ENCODE measurements around the gene PRLHR. TPM values are rescaled to one million over a fixed set of nuclear protein-coding genes. Genes with fewer than 3 reads are reported as not detected.

The PRLHR gene
- total RNA-seq, 3 donors from 2014 or later (not counting 1 experiment from before 2014, with no cell fraction given) = not detected

GRCh38 chr10:118583611-118584010, 11.8 kb downstream of the PRLHR start:
- no peaks in the 10 kb centered on the region for H3K27me3 ChIP-seq (ENCODE audit: control insufficient read depth, insufficient read depth, low read length)
- Mint-ChIP-seq H3K9me3 (no peaks in the 10 kb centered on the region), H3K27me3 (ENCODE audit: low read depth in 2 of 2) (peaks cover 17 to 24% of the 10 kb centered on the region in 2 donors), H3K4me3 (no peak overlapping the region), H3K4me1 (no peaks in the 10 kb centered on the region), H3K27ac (no peak overlapping the region), H3K36me3 (no peaks in the 10 kb centered on the region)
- no peaks in the 10 kb centered on the region for H3K9me3 ChIP-seq (ENCODE audit: control insufficient read depth, insufficient read depth, low read length)
- no peak overlapping the region for H3K4me3 ChIP-seq (ENCODE audit: low read length)
- no peaks in the 10 kb centered on the region for H3K36me3 ChIP-seq (ENCODE audit: control insufficient read depth, insufficient read depth, low read length)
- ATAC-seq = no peak
- H3K27ac ChIP-seq (ENCODE audit: low read length) = no peak overlapping the region
- intact Hi-C loops (cut with micrococcal nuclease) = no loop called here
- H3K4me1 ChIP-seq (ENCODE audit: control insufficient read depth, insufficient read depth, low read length) = no peaks in the 10 kb centered on the region
- DNase-seq = no peak
- TF ChIP-seq CTCF (IDR thresholded peaks at IDR 0.05) = no peak
- WGBS (ENCODE audit: insufficient coverage) = 96% methylated on average over 5 of the region's 5 CpGs

GRCh38 chr10:118582511-118582910, 12.9 kb downstream of the PRLHR start:
- no peak for TF ChIP-seq CTCF (IDR thresholded peaks at IDR 0.05)
- DNase-seq = no peak
- no peaks in the 10 kb centered on the region for H3K36me3 Mint-ChIP-seq
- intact Hi-C loops (cut with micrococcal nuclease) = no loop called here
- no peaks in the 10 kb centered on the region for H3K4me1 Mint-ChIP-seq
- no peak overlapping the region for H3K4me3 Mint-ChIP-seq
- H3K27ac Mint-ChIP-seq = no peak overlapping the region
- Histone ChIP-seq H3K27me3 (ENCODE audit: control insufficient read depth, insufficient read depth, low read length) (no peaks in the 10 kb centered on the region), H3K4me1 (ENCODE audit: control insufficient read depth, insufficient read depth, low read length) (no peaks in the 10 kb centered on the region), H3K4me3 (ENCODE audit: low read length) (no peak overlapping the region), H3K36me3 (ENCODE audit: control insufficient read depth, insufficient read depth, low read length) (no peaks in the 10 kb centered on the region), H3K9me3 (ENCODE audit: control insufficient read depth, insufficient read depth, low read length) (no peaks in the 10 kb centered on the region), H3K27ac (ENCODE audit: low read length) (no peak overlapping the region)
- peaks cover 17 to 21% of the 10 kb centered on the region in 2 donors for H3K27me3 Mint-ChIP-seq (ENCODE audit: low read depth in 2 of 2)
- no peaks in the 10 kb centered on the region for H3K9me3 Mint-ChIP-seq
- no peak for ATAC-seq
- 81% methylated on average over 3 of the region's 3 CpGs for WGBS (ENCODE audit: insufficient coverage)

- DNase-seq (no peak), ATAC-seq (no peak)
- Mint-ChIP-seq H3K4me1 (no peaks in the 10 kb centered on the region), H3K27ac (no peak overlapping the region), H3K36me3 (no peaks in the 10 kb centered on the region), H3K4me3 (no peak overlapping the region), H3K27me3 (ENCODE audit: low read depth in 2 of 2) (peaks cover 19 to 24% of the 10 kb centered on the region in 2 donors), H3K9me3 (no peaks in the 10 kb centered on the region)
- Histone ChIP-seq H3K4me3 (ENCODE audit: low read length) (no peak overlapping the region), H3K27me3 (ENCODE audit: control insufficient read depth, insufficient read depth, low read length) (no peaks in the 10 kb centered on the region), H3K9me3 (ENCODE audit: control insufficient read depth, insufficient read depth, low read length) (no peaks in the 10 kb centered on the region), H3K36me3 (ENCODE audit: control insufficient read depth, insufficient read depth, low read length) (no peaks in the 10 kb centered on the region), H3K27ac (ENCODE audit: low read length) (no peak overlapping the region), H3K4me1 (ENCODE audit: control insufficient read depth, insufficient read depth, low read length) (no peaks in the 10 kb centered on the region)
- no peak for TF ChIP-seq CTCF (IDR thresholded peaks at IDR 0.05)
- intact Hi-C loops (cut with micrococcal nuclease) = no loop called here
- 79% methylated on average over 3 of the region's 4 CpGs for WGBS (ENCODE audit: insufficient coverage)
These were observed 14.1 kb downstream of the PRLHR start for GRCh38 chr10:118581340-118581739.

GRCh38 chr10:118580702-118581101, 14.7 kb downstream of the PRLHR start:
- Histone ChIP-seq H3K27ac (ENCODE audit: low read length) (no peak overlapping the region), H3K9me3 (ENCODE audit: control insufficient read depth, insufficient read depth, low read length) (no peaks in the 10 kb centered on the region), H3K4me1 (ENCODE audit: control insufficient read depth, insufficient read depth, low read length) (no peaks in the 10 kb centered on the region), H3K27me3 (ENCODE audit: control insufficient read depth, insufficient read depth, low read length) (no peaks in the 10 kb centered on the region), H3K4me3 (ENCODE audit: low read length) (no peak overlapping the region), H3K36me3 (ENCODE audit: control insufficient read depth, insufficient read depth, low read length) (no peaks in the 10 kb centered on the region)
- DNase-seq = no peak
- no peak for TF ChIP-seq CTCF (IDR thresholded peaks at IDR 0.05)
- ATAC-seq = no peak
- intact Hi-C loops (cut with micrococcal nuclease) = no loop called here
- H3K27me3 Mint-ChIP-seq (ENCODE audit: low read depth in 2 of 2) = peaks cover 18 to 19% of the 10 kb centered on the region in 2 donors
- H3K36me3 Mint-ChIP-seq = no peaks in the 10 kb centered on the region
- 73% methylated on average over 8 of the region's 8 CpGs for WGBS (ENCODE audit: insufficient coverage)
- no peaks in the 10 kb centered on the region for H3K9me3 Mint-ChIP-seq
- H3K4me3 Mint-ChIP-seq = no peak overlapping the region
- no peak overlapping the region for H3K27ac Mint-ChIP-seq
- no peaks in the 10 kb centered on the region for H3K4me1 Mint-ChIP-seq
